HuH-7.5 (cell line): ENCODE measurements around the gene OSBPL9.
"Not testable (repeated sequence)": the region's sequence is repeated elsewhere in the genome, so short reads cannot be mapped to it uniquely, and the experiment has no call there.

Experiments
- DNase-seq: peaks from one replicate; pipeline ENCODE4 v3.0.0; 2011; ENCODE audit warnings: low spot score

The OSBPL9 gene

GRCh38 chr1:51667561-51667960 lies 50.7 kb downstream of the OSBPL9 start:
- no peak for DNase-seq

GRCh38 chr1:51669272-51669671 lies 52.4 kb downstream of the OSBPL9 start:
- no peak for DNase-seq

DNA sequence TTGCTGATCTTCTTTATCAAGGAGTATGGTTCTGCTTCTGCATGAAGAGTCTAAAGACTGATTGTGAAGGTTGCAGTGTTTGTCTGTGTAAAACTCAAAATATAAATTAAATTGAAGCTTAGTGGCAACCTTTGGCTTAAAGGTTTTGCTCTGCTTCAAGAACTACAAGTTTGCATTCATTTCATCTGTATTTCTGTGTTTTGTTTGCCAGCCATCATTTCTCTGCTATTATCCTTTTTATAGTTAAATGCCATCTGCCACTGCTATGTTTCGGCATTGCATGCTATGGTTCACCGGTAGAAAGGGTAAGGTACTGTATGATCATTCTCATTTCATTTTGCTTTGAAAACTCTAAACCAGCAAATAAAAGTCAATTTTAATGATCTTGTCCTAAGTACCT lies 52.9 kb downstream of the OSBPL9 start:
- no peak for DNase-seq

DNA sequence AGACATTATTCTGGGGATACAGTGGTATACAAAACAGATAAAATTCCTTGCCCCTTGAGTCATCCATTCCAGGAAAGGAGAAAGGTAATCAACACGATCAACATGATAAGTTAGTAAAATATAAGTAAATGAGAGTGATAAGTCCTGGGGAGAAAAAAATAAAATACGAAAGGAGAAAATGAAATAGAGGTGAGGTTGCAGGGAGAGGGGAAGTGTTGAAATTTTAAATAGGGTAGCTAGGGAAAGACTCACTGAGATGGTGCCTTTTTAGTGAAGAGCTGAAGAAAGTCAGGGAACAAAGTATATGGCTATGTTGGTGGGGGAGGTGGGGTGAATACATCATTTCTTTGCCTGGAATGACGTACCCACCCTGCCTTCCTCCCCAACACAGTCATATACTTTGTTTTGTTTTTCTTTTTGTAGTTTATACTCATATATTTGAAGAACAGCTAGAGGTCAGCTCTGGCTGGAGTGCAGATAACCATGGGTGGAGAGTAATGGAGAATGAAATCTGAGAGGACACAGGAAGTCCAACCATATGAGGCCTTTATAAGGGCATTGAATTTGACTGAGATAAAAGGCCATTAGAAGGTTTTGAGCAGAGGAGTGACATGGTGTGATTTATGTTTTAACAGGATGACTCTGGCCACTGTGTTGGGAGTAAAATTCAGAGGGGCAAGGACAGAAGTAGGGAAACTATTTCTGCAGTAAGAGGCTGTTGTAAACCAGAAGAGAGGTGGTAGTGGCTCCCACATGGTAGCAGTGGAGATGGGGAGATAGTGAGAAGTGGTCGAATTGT lies 54.8 kb downstream of the OSBPL9 start:
- no peak for DNase-seq

- no peak for DNase-seq
Observed at GRCh38 chr1:51673279-51673678, 56.4 kb downstream of the OSBPL9 start.

- DNase-seq: no peak
Observed at GRCh38 chr1:51675177-51675780, 58.4 kb downstream of the OSBPL9 start.

DNA sequence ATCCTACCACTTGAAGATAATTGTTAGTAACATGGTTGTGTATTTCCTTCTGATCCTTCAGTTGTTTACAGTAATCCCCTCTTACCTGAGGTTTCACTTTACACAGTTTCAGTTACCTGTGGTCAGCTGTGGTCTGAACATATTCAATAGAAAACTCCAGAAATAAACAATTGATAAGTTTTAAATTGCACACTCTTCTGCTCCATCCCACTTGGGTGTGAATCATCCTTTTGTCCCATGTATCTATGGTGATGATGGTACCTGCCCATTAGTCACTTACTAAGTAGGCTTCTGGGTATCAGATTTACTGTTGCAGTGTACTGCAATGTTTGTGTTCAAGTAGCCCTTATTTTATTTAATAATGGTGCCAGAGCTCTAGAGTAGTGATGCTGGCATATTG lies 62.5 kb downstream of the OSBPL9 start:
- no peak for DNase-seq

DNA sequence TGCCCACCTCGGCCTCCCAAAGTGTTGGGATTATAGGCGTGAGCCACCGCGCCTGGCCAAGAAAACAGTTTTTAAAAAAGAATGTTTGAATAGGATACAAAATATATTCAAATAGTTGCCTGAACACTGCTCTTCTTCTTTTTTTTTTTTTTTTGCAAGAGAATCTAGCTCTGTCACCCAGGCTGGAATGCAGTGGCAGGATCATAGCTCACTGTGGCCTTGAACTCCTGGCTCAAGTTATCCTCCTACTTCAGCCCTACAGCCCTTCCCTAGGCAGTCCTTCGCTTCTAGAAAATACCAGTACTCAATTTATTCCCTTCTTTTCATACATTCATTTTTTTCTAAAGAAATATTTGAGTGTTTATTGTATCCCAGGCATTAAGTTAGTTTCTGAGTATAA lies 67.9 kb downstream of the OSBPL9 start:
- no peak for DNase-seq

DNA sequence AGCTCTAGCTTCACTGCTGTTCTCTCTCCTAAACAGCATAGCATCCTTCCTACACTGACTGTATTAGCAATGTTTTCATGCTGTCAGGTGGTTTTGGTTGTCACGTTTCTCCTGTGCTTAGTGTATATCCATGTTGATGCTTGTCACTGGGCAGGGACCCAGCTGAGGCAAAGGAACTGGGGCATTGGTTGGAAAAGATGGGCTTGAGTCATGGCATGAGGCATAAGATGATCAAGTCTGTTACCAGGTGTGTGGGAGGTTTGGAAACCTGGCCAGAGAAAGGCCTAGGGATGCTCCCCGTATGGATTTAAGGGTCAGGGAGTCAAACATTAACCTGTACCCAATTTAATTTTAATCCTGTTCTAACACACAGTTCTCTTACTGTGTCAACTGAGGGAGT lies 69.6 kb downstream of the OSBPL9 start:
- DNase-seq: no peak

GRCh38 chr1:51689075-51689440 lies 72.2 kb downstream of the OSBPL9 start:
- DNase-seq: no peak

DNA sequence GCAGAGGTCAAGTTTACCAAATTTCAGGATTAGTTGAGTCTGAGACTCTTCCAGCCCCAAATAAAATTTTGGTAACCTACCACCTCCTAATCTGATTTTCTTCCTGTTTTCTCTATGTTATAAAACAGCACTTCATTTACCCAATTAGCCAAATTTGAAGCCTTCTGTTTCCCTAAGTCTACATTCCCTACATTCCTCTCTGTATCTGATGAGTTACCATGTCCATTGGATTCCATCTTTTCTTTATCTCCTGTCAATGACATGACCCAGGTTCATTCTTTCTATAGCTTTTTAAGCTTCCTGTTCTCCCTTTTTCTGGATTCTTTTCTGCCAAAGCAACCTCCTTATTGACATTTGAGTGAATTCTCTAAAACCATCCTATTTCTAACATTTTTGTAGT lies 72.8 kb downstream of the OSBPL9 start:
- no peak for DNase-seq

GRCh38 chr1:51690285-51690961 lies 73.5 kb downstream of the OSBPL9 start:
- no peak for DNase-seq

- DNase-seq: no peak
Observed at GRCh38 chr1:51691920-51692319, 75.0 kb downstream of the OSBPL9 start.

DNA sequence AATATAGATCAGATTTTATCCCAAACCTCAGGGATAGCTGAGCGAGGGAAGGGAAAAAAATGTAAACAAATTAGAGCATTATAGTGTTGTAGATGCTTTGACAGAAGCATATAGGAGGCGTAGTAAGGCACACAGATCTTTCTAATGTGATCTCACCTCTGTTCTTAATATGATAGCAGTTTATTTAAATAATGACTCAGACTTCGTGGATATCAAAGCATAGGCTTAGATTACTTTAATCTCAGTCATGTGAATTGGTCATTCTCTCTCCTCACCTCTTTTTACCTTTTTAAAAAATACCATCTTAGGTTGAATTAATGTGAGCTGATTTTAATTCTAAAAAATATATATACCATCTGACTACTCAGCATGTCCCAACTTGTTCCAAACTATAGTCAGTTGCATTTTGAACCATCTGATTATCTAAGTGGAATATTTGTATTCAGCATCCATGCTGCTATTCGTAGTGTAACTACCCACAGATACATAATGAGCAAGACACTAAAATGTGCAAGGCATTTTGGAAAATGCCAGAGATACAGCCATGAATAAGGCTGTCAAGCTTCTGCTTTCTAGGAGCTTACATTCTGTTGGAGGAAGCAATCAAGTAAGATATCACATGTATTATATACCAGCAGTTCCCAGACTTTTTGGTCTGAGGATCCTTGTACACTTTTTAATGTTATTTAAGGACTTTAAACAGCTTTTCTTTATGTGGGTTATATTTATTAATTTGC lies 76.7 kb downstream of the OSBPL9 start:
- no peak for DNase-seq

DNA sequence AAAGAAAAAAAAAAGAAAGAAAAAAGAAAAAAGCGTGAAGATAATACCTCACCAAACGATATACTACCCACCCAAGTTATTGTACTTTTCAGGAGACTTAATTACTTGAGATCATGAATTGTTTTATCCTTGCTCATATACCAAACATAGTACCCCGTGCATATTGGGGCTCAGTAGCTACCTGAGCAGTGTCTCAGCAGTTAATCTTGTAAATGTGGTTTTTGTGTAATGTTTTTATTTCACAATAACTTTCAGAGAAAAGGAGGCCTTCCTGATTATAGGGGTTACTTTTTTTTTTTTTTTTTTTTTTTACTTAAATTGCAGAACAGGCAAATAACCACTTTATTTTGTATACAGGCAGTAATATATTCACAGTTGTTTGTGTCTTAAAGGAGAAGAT lies 80.3 kb downstream of the OSBPL9 start:
- no peak for DNase-seq

GRCh38 chr1:51699391-51699790 lies 82.5 kb downstream of the OSBPL9 start:
- DNase-seq: no peak

DNA sequence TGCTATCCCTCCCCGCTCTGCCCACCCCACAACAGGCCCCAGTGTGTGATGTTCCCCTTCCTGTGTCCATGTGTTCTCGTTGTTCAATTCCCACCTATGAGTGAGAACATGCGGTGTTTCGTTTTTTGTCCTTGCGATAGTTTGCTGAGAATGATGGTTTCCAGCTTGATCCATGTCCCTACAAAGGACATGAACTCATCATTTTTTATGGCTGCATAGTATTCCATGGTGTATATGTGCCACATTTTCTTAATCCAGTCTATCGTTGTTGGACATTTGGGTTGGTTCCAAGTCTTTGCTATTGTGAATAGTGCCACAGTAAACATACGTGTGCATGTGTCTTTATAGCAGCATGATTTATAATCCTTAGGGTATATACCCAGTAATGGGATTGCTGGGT lies 84.9 kb downstream of the OSBPL9 start:
- not testable (repeated sequence) for DNase-seq

DNA sequence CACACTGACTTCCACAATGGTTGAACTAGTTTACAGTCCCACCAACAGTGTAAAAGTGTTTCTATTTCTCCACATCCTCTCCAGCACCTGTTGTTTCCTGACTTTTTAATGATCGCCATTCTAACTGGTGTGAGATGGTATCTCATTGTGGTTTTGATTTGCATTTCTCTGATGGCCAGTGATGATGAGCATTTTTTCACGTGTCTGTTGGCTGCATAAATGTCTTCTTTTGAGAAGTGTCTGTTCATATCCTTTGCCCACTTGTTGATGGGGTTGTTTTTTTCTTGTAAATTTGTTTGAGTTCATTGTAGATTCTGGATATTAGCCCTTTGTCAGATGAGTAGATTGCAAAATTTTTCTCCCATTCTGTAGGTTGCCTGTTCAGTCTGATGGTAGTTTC lies 85.3 kb downstream of the OSBPL9 start:
- not testable (repeated sequence) for DNase-seq

DNA sequence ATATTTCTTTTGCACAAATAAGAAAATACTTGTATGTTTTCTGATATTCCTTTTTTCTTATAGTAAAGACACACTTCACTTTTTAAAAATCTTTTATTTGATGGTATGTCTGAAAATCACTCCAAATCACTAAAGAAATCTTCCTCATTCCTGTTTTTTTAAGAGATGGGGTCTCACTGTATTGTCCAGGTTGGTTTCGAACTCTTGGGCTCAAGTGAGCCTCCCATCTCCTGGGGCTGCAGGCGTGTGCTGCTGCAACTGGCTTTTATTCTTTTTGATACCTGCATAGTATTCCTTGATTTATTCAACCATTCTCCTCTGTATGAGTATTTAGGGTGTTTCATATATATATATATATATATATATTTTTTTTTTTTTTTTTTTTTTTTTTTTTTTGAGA lies 88.1 kb downstream of the OSBPL9 start:
- DNase-seq: no peak

- no peak for DNase-seq
Observed at GRCh38 chr1:51708911-51709760, 92.2 kb downstream of the OSBPL9 start.

DNA sequence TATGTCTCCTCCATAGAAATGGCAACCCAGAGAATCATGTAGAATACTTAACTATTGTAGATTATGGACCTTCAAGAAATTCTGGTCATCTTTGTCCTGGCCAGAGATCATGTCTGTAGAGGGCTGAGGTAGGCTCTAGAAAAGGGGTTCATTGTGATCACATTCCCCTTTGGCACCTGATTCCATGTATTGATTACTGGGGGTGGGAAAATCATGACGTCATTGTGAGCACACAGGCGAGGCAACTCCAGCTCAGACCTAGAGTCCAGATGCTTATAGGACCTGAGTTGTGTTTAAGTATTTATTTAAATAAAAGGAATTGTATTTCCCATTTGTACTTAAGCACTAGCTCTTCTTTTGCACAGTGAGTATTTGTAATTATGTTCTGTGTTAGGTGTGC lies 93.1 kb downstream of the OSBPL9 start:
- no peak for DNase-seq

DNA sequence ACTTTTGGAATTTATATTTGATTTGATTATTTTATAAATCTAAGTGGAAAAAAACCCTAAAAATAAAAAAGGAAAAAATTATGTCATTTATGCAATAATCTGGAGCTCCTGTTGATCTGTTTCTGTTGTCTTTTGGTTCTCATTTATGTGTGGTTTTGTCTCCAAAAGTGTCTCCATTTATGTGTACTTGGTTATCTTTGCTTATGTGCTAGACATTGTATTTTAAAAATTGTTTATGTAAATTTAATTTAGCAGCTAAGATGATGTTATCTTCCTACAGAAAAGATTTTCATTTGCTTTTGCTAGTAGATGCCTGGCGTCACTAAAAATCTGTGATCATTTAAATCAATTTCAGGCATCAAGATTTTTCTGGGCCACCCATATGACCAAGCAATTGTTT lies 95.7 kb downstream of the OSBPL9 start:
- no peak for DNase-seq
